DMS53 treated with DMSO at 0.1 percent for 48 hours (cell line): ENCODE measurements around the gene GPATCH8.

Source experiments
- DNase-seq: peaks from one replicate; lab custom pipeline; 2025; ENCODE audit not compliant: unreplicated experiment; lab: John Stamatoyannopoulos, UW

The GPATCH8 gene

DNA sequence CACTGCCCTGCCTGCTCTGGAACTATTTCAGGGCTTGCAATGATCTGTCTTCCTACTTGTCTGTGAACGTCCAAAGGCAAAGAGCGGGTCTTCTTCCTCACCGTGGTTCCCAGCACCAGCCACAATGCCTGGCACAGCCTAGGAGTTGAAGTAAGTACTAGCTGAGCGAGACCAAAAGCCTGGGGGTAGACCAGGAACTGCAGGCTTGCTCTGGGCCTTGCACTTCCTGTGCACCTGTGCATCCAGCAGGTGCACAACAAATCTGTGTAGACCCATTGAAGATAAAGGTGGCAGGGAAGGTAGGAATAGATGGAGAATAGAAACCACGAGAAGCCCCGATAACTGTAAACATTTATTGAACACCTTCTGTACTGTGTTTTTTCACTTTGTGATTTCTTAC is 144.2 kb downstream of the GPATCH8 start:
- DNase-seq, result no peak

DNA sequence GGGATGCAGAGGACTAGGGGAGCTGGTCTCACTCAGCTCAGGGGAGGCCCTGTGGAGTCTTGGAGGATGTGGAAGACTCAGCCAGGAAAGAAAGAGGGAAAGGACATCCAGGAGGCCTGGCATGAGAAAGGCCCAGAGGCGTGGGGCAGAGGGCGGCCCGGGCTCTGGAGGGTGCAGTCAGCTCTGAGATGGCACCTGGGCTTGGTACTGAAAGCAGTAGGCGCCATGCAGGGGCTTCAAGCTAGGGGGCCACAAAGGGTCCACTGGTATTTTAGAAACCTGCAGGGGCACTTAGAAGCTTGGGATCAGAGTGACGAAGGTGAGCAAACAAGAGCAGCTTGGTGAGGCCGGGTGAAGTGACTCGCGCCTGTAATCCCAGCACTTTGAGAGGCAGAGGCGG is 145.1 kb downstream of the GPATCH8 start:
- DNase-seq, result no peak

DNA sequence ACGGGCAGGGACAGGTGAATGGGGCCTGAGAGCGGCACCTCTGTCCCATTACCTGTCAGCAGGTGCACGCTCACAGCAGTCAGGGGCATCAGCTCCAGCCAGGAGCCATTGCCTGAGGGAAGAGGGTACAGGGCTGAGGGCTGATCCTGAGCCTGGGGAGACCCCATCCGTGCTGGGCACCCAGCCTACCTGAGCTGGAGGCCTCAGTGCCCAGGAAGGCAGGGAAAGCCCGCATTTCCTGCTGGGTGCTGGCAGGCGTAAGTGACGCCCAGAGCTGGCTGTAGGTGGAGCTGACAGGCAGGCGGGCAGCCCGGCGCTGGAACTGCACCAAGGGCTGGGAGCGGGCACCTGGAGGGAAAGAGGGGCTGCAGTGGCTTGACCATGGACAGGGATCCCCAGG is 147.0 kb downstream of the GPATCH8 start:
- no peak for DNase-seq

DNA sequence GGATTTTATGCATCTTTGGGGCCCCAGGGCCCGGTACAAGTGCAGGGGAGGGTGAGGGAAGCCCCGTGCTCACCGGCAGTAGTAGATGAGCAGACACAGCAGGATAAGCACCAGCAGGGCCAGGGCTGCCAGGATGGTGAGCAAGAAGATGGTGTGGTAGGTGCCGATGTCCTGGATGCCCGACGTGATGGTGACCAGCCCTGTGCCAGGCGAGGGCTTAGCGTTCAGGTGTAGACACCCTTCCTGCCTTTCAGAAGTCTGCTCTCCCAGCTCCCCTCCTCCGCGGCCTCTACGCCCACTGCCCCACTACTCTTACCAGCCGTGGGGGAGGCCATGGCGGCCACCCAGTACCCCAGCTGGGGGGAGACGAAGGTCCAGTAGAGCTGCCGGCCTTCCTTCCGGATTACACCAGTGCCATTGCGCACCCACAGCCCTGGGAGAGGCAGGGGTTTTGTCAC is 147.5 kb downstream of the GPATCH8 start:
- no peak for DNase-seq

DNA sequence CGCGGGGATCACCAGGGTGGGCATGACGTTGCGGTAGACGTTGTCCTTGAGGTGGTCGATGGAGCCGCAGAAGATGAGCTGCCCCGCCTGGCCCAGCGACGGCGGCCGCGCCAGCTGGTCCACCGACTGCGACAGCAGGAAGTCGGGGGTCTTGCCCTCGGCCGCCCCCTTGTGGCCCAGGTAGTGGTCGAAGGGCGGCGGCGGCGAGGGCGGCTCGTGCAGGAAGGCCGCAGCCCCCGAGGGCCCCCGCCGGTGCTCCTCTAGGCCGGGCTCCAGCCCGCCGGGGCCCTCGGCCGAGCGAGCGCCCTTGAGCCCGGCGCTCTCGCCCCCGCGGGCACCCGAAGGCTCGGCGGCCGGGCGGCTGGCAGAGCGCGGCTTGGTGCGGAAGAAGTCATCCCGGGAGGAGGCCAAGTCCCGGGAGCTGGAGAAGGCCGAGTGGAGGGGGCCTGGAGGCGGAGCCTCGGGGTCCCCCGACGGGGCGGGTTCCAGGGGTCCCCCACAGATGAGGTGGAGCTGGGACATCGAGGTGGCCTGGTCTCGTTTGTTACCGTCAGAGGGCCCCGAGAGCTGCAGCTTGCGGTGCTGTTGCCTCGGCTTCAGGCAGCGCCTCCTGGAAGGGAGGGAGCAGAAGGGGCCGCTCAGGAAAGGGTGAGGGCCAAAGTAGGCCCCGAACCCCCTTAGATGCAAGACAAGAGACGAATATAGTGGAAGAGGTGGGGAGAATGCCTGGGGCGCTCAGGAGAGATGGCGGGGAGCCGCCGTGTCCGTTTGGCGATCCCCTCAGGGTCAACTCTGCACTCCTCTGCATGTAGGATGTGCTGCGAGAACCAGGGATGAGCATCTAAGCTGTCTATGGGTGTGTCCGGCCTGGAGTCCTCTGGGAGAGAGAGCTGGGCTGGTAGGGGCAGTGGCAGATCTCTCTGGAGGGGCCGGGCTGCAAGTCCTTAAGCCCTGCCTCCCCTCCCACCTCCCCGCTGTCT is 148.3 kb downstream of the GPATCH8 start:
- DNase-seq, result no peak

DNA sequence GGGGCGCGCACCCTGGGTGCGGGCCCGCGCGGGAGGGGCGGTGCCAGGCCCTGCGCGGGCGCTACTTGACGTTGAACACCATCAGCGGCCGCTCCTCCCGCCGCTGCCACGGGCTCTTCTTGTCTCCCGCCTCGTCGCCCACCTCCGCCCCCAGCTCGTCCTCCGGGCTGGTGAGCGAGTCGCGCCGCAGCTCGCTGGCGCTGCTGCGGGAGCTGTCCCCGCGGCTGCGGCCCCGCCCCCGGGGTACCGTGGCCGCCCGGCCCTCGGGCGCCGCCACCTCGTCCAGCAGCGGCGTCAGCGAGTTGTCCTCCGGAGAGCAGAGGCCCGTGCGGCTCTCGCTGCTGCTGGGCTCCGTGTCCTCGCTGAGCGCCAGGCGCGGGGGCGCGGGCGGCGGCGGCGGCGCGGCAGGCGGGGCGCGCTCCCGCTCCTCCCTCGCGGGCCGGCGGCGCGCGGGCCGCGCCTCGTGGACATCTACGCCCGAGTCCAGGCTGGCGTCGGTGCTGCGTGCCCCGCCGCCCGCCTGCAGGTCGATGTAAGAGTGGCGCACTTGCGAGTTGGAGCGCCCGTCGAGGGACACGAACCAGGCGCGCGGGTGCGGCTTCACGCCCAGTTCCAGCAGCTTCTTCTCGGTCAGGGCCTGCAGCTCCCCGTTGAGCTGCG is 149.4 kb downstream of the GPATCH8 start:
- no peak for DNase-seq

DNA sequence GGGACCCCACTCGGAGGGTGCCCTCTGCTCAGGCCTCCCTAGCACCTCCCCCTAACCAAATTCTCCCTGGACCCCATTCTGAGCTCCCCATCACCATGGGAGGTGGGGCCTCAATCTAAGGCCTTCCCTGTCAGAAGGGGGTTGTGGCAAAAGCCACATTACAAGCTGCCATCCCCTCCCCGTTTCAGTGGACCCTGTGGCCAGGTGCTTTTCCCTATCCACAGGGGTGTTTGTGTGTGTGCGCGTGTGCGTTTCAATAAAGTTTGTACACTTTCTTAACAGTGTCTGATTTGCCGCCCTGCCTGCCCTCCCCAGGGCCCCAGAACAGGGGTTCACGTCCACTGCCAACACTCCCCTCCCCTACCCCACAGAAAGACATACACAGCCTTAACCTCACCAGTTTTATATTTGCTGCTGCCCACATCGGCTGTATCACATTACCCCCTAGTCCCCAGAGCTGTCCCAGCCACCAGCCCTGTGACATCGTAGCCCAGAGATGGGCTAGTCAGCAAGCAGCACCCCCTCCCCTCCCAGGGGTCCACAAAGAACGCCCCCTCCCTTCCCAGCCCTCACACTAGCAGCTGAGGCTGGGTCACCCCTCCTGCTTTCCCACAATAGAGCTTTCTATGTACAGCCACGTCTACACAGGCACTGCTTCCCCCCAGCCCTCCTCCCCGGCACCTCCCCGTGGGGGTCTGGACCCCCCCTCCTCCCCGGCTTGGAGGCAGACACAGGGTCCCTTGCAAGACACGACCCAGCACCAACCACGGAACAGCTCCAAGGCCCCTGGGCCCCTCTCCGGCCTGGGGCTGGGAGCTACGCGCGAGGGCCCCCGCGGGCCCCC is 150.2 kb downstream of the GPATCH8 start:
- no peak for DNase-seq

DNA sequence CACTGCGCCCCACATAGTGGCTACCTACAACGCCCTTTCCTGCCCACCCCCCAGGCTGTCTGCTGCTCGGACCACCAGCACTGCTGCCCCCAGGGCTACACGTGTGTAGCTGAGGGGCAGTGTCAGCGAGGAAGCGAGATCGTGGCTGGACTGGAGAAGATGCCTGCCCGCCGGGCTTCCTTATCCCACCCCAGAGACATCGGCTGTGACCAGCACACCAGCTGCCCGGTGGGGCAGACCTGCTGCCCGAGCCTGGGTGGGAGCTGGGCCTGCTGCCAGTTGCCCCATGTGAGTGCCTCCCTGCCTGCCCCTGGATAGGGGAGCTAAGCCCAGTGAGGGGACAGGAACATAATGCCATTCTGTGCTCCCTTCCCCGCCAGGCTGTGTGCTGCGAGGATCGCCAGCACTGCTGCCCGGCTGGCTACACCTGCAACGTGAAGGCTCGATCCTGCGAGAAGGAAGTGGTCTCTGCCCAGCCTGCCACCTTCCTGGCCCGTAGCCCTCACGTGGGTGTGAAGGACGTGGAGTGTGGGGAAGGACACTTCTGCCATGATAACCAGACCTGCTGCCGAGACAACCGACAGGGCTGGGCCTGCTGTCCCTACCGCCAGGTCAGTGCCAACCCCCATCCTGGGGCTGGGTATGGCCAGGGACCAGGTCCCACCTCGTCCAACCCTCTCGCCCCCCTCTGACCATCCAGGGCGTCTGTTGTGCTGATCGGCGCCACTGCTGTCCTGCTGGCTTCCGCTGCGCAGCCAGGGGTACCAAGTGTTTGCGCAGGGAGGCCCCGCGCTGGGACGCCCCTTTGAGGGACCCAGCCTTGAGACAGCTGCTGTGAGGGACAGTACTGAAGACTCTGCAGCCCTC is 151.0 kb downstream of the GPATCH8 start:
- no peak for DNase-seq

DNA sequence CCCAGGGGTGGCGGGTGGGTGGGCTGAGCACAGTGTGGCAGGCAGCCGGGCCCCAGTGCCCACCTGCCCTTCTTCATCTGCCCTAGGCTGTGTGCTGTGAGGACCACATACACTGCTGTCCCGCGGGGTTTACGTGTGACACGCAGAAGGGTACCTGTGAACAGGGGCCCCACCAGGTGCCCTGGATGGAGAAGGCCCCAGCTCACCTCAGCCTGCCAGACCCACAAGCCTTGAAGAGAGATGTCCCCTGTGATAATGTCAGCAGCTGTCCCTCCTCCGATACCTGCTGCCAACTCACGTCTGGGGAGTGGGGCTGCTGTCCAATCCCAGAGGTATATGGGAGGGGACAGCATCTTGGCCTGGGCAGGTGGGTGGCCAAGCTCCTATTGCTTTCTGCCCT is 151.7 kb downstream of the GPATCH8 start:
- no peak for DNase-seq

DNA sequence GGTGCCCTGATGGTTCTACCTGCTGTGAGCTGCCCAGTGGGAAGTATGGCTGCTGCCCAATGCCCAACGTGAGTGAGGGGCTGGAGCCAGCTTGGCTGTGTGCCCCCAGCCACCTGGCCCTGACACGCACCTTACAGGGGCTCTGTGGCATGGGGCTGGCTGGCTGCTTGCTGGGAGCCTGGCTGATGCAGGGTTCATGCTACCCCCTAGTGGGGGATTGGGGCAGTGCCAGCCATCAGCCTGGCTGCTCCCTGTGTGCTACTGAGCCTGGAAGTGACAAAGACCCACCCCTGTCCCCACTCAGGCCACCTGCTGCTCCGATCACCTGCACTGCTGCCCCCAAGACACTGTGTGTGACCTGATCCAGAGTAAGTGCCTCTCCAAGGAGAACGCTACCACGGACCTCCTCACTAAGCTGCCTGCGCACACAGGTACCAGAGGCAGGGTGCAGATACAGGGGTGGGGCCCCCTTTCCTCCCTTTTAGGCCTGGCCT is 152.4 kb downstream of the GPATCH8 start:
- peak; percentile 43 for DNase-seq

DNA sequence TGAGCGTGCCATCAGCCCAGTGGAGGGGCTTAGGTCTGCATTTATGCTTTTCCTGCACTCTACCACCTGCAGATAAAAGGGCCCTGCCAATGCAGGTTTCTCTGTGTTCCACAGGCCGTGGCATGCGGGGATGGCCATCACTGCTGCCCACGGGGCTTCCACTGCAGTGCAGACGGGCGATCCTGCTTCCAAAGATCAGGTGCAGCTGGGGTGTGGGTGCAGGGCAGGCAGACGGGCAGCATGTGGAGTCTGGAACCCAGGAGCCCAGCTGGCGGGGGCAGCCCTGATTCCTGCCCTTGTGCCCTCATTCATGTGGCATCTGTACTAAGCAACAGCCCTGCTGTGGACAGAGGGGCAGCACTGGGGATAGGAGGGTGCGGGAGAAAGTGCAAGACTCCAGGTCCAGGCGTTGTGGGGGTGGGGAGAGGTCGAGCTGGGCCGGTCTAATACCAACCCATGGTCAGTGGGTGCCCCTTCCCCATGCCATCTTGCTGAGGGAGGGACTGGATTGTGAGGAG is 153.6 kb downstream of the GPATCH8 start:
- no peak for DNase-seq

DNA sequence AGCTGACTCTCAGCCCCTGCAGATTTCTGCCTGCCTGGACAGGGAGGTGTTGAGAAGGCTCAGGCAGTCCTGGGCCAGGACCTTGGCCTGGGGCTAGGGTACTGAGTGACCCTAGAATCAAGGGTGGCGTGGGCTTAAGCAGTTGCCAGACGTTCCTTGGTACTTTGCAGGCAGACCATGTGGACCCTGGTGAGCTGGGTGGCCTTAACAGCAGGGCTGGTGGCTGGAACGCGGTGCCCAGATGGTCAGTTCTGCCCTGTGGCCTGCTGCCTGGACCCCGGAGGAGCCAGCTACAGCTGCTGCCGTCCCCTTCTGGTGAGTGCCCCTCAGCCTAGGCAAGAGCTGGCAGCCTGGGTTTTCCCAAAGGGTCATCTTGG is 154.2 kb downstream of the GPATCH8 start:
- DNase-seq, result no peak

DNA sequence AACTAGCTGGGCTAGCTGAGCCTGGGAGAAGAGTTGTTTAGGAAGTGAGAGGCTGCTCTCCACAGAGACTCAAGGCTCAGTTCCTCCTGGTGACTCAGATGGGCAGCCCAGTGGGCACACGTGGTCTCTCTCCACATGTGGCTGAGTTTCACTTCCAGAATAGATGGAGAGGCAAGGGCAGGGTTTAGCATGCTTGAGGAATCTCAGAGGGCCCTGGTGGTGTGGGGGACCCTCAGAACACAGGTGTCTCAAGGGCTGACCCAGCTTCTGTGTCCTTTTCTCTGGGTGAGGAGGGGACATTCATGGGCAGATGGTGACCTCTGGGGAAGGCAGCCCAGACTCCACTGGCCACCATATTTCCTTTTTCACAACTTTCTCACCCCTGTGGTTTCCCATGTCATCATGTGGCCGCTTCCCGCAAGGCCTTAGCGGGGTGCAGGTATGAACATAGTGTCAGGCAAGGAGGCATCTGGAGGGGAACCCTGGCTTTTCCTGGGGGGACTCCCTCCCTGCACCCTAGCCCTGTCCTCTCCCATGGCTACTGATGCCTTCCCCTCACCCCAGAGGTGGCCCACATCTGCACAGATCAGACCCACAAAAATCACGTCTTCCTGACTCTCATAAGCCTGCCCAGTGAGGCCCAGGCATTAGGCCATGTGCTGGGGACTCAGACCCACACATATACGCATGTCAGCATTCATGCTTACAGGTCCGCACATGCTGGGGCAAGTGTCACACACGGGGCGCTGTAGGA is 154.8 kb downstream of the GPATCH8 start:
- DNase-seq, result no peak
